MM.1S (cell line): ENCODE measurements around the gene PRKAA2.

Source experiments
- DNase-seq: peaks from one replicate; pipeline ENCODE4 v3.0.0-alpha.2; 2015
- H2AFZ ChIP-seq: fragments of 300-600 bp; sonication (generic); 2 replicates; pipeline ENCODE4 v1.6.0; 2016; ENCODE audit warnings: antibody characterized with exemption, low read length
- H3F3A ChIP-seq: fragments of 300-600 bp; sonication (generic); 2 replicates; pipeline ENCODE4 v1.6.1; 2016; ENCODE audit warnings: mild to moderate bottlenecking, antibody characterized with exemption, low read length, moderate library complexity, mixed read lengths; ENCODE audit not compliant: insufficient read depth
- H3K27ac ChIP-seq: fragments of 300-600 bp; sonication (generic); 2 replicates; pipeline ENCODE4 v1.5.1; 2016; ENCODE audit warnings: mild to moderate bottlenecking, low read length
- H3K27me3 ChIP-seq: fragments of 300-600 bp; sonication (generic); replicated peaks from 2 replicates; pipeline ENCODE4 v1.6.0; 2016; ENCODE audit warnings: low read length; ENCODE audit not compliant: insufficient read depth
- H3K36me3 ChIP-seq: fragments of 300-600 bp; sonication (generic); replicated peaks from 2 replicates; pipeline ENCODE4 v1.6.1; 2016; ENCODE audit warnings: mild to moderate bottlenecking, low read length, mixed read lengths; ENCODE audit not compliant: insufficient read depth
- H3K4me1 ChIP-seq: fragments of 300-600 bp; sonication (generic); 2 replicates; pipeline ENCODE4 v1.6.1; 2016; ENCODE audit warnings: low read length, mixed read lengths
- H3K4me2 ChIP-seq: fragments of 300-600 bp; sonication (generic); 2 replicates; pipeline ENCODE4 v1.6.0; 2016; ENCODE audit warnings: low read depth, low read length
- H3K4me3 ChIP-seq: fragments of 300-600 bp; sonication (generic); 2 replicates; pipeline ENCODE4 v1.5.1; 2016; ENCODE audit warnings: low read length, mixed read lengths
- H3K79me2 ChIP-seq: fragments of 300-600 bp; sonication (generic); 2 replicates; pipeline ENCODE4 v1.6.1; 2016; ENCODE audit warnings: mixed run types, low read length, mixed read lengths
- H3K9ac ChIP-seq: fragments of 300-600 bp; sonication (generic); 2 replicates; pipeline ENCODE4 v1.6.1; 2016; ENCODE audit warnings: low read length, mixed read lengths
- H3K9me2 ChIP-seq: fragments of 300-600 bp; sonication (generic); replicated peaks from 2 replicates; pipeline ENCODE4 v1.6.1; 2016; ENCODE audit warnings: mild to moderate bottlenecking, low read length, mixed read lengths; ENCODE audit not compliant: insufficient read depth
- H3K9me3 ChIP-seq: fragments of 300-600 bp; sonication (generic); replicated peaks from 2 replicates; pipeline ENCODE4 v1.6.1; 2016; ENCODE audit warnings: mild to moderate bottlenecking, low read length, mixed read lengths; ENCODE audit not compliant: insufficient read depth
- H4K20me1 ChIP-seq: fragments of 300-600 bp; sonication (generic); 2 replicates; pipeline ENCODE4 v1.6.1; 2016; ENCODE audit warnings: mild to moderate bottlenecking, low read length, moderate library complexity, mixed read lengths; ENCODE audit not compliant: insufficient read depth
- CTCF ChIP-seq: fragments of 300-600 bp; sonication (generic); IDR thresholded peaks from 2 replicates; pipeline ENCODE4 v1.5.1; 2016; ENCODE audit warnings: antibody characterized with exemption, low read length, mixed read lengths
- EZH2 ChIP-seq: fragments of 300-600 bp; sonication (generic); optimal IDR thresholded peaks from 2 replicates; pipeline ENCODE3; 2017; ENCODE audit warnings: low read depth, mild to moderate bottlenecking, antibody characterized with exemption, low read length, mixed read lengths
- EZH2phosphoT487 ChIP-seq: fragments of 300-600 bp; sonication (generic); IDR thresholded peaks from 2 replicates; pipeline ENCODE4 v1.6.1; 2018; ENCODE audit warnings: antibody characterized with exemption, low read length

PRKAA2 gene

GRCh38 chr1:56627636-56628039 lies 17.5 kb upstream of the PRKAA2 start:
- Histone ChIP-seq H3K27me3 (no peaks in the 10 kb centered on the region), H3F3A (no peaks in the 10 kb centered on the region), H3K4me3 (no peak overlapping the region), H3K36me3 (no peaks in the 10 kb centered on the region), H3K9me3 (no peaks in the 10 kb centered on the region), H3K9me2 (no peaks in the 10 kb centered on the region), H3K27ac (no peak overlapping the region), H4K20me1 (no peaks in the 10 kb centered on the region), H3K9ac (no peak overlapping the region), H2AFZ (no peak overlapping the region), H3K79me2 (no peaks in the 10 kb centered on the region), H3K4me1 (no peaks in the 10 kb centered on the region), H3K4me2 (no peak overlapping the region)
- DNase-seq, result no peak
- TF ChIP-seq EZH2, result no peak
- no peak for TF ChIP-seq CTCF
- no peak for TF ChIP-seq EZH2phosphoT487

- Histone ChIP-seq H3K9ac (no peak overlapping the region), H3K4me3 (no peak overlapping the region), H3F3A (no peaks in the 10 kb centered on the region), H4K20me1 (no peaks in the 10 kb centered on the region), H3K9me2 (no peaks in the 10 kb centered on the region), H3K36me3 (no peaks in the 10 kb centered on the region), H3K9me3 (no peaks in the 10 kb centered on the region), H3K27ac (no peak overlapping the region), H3K4me2 (no peak overlapping the region), H3K79me2 (no peaks in the 10 kb centered on the region), H2AFZ (no peak overlapping the region), H3K4me1 (no peaks in the 10 kb centered on the region), H3K27me3 (no peaks in the 10 kb centered on the region)
- TF ChIP-seq EZH2 (no peak), EZH2phosphoT487 (no peak), CTCF (no peak)
- no peak for DNase-seq
Observed at GRCh38 chr1:56630786-56631185, 14.3 kb upstream of the PRKAA2 start.

- Histone ChIP-seq H3F3A (no peaks in the 10 kb centered on the region), H3K79me2 (no peaks in the 10 kb centered on the region), H4K20me1 (no peaks in the 10 kb centered on the region), H3K4me3 (no peak overlapping the region), H3K9ac (no peak overlapping the region), H2AFZ (no peak overlapping the region), H3K27ac (no peak overlapping the region), H3K27me3 (no peaks in the 10 kb centered on the region), H3K9me2 (no peaks in the 10 kb centered on the region), H3K36me3 (no peaks in the 10 kb centered on the region), H3K4me2 (no peak overlapping the region), H3K4me1 (no peaks in the 10 kb centered on the region), H3K9me3 (no peaks in the 10 kb centered on the region)
- TF ChIP-seq EZH2 (no peak), CTCF (no peak), EZH2phosphoT487 (no peak)
- DNase-seq, result no peak
Observed at GRCh38 chr1:56631901-56632300, 13.2 kb upstream of the PRKAA2 start.
